Gastrocnemius medialis (tissue), 4 donors: ENCODE measurements around the gene KRTAP6-1.

Experiments used
- CTCF ChIP-seq, 5 experiments: fragments of 450-650 bp in 3 of 5; fragments of 200-600 bp in 2 of 5; sonication (generic) in 2 of 5; IDR thresholded peaks in 4 of 5; conservative IDR thresholded peaks in 1 of 5; 1 replicate in 4 of 5; 2 replicates in 1 of 5; pipeline ENCODE4 v1.5.1; 2016 to 2019; ENCODE audit warnings: antibody characterized with exemption in 5 of 5, mild to moderate bottlenecking in 3 of 5, moderate library complexity in 3 of 5
- POLR2A ChIP-seq, 2 donors: fragments of 450-650 bp; IDR thresholded peaks; one replicate each; pipeline ENCODE4 v1.6.1; 2017; ENCODE audit warnings: antibody characterized with exemption in 2 of 2, mild to moderate bottlenecking in 2 of 2, moderate library complexity in 2 of 2

- no peak for TF ChIP-seq CTCF (IDR thresholded peaks at IDR 0.05 in 4 of 5, conservative IDR thresholded peaks at IDR 0.05 in 1 of 5)
- TF ChIP-seq POLR2A (IDR thresholded peaks at IDR 0.05), result no peak
Observed at GRCh38 chr21:30598802-30599201, 14.9 kb downstream of the KRTAP6-1 start, which contains the start of gene KRTAP6-2.
